NCI-H748 (cell line): ENCODE data around the gene IGSF21.

Source experiments
- DNase-seq: peaks from one replicate; lab custom pipeline; 2025; ENCODE audit not compliant: unreplicated experiment; lab: John Stamatoyannopoulos, UW

The IGSF21 gene

DNA sequence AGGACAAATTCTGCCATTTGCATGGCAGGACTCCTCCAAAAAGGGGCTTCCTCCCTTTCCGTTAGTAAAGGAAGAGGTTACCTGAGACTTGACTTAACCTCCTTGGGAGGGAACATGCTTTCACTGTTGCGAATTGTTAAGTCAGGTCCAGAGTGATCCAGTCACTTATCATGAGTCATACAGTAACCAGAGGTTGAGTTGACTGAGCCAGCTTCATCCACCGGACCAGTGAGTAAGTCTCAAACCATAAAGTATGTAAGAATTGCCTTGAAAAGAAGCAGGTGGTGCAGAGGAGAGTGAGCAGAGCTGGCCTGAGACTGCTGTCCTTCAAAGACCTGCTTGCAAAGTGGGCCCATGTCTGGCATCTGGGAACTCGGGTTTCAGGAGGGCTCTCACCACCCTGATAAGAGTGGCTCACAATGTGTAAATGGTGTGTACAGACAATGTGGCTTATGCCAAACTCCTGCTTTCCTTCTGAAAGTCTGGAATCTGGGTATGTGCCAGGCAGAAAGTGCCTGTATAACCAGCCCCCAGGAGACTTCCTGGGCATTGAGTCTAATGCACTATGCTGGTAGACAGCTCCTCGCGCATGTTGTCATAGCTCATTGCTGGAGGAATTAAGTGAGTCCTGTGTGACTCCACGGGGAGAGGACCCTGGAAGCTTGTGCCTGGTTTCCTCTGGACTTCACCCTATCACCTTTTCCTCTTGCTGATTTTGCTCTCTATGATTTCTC lies 288.8 kb downstream of the IGSF21 start:
- peak; percentile 2 for DNase-seq

DNA sequence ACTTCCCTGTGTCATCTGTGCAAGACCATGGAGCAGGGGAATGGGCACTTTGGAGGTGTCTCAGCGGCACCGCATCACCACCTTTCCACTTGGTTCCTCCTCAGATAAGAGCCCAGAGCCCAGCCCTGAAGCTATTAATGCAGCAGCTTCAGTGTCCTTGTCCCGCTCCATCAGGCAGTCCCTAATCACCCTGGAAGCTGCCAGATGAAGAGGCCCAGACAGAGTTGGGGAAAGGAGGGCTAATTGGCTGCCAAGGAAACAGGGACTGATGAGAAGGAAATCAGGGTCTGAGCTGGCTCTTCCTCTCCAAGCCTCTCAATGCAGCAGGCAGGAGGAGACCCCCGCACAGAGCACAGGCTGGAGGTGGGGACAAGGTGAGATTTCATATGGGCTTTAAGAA lies 290.0 kb downstream of the IGSF21 start:
- no peak for DNase-seq

DNA sequence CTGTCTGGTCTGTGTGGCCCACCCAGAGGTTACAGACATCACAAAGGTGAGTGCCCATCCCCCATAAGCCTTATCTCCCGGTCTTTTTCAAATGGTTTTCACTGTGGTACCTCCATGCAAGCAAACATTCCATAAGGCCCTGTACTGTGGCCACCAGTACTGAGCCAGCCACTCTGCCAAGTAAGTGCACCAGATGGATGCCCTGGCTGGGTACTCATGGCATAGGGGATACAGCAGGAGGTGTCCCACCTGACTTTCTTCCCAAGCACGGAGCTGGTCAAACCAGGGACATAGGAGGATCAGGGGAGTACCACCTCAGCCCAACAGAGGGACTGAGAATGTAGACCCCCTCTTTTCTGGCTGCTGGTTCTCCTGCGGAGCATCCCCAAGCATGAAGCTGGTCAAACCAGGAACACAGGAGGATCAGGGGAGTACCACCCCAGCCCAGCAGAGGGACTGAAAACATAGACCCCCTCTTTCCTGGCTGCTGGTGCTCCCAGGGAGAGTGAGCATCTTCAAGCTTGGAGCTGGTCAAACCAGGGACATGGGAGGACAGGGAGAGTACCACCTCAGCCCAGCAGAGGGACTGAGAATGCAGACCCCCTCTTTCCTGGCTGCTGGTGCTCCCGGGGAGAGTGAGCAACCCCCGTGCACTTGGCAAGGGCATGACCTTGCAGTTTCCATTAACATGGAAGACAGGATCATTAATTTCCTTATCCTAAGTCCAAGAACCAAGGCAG lies 291.4 kb downstream of the IGSF21 start:
- DNase-seq: no peak

DNA sequence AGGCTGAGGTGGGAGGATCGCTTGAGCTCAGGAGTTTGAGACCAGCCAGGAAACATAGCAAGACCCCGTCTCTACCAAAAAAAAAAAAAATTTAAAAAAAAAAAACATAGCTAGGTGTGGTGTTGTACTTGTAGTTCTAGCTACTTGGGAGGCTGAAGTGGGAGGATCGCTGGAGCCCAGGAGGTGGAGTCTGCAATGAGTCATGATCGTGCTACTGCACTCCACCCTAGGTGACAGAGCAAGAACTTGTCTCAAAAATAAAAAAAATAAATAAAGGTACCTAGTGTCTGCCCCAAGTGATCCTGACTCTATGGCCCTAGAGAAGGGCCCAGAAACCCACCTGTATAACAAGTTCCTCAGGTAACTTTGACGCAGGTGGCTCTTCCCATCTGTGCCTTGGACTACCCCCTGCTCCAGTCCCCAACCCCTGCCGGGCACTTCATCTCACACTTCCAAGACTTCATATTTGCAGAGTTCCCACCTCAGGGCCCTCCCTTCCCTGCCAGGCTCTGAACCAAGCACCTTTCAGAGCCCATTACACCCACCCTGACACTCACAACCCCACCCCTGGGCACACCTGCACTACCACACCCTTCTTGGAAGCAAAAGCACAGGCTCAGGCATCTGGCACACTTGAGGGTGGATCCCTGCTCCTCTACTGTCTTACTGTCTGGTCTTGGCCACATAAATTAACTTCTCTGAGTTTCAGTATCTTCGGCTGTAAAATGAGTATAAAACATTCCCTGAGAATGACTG lies 292.9 kb downstream of the IGSF21 start:
- no peak for DNase-seq

DNA sequence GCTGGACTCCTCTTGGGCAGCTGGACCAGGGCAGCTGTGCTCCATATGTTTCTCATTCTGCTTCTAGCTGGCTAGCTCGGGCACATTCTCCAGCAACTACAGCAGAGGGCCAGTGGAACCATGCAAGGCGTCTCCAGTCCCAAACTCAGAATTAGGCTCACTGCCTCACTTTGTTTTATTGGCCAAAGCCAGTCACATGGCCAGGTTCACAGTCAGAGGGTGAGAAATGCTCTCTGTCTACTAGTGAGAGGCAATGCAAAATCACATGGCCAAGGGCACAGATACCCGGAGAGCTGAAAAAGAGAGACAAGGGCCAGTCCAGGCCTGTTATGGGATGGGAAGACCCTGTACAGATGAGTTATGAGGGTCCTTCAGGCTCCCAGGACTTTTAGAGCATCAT lies 294.3 kb downstream of the IGSF21 start:
- no peak for DNase-seq

DNA sequence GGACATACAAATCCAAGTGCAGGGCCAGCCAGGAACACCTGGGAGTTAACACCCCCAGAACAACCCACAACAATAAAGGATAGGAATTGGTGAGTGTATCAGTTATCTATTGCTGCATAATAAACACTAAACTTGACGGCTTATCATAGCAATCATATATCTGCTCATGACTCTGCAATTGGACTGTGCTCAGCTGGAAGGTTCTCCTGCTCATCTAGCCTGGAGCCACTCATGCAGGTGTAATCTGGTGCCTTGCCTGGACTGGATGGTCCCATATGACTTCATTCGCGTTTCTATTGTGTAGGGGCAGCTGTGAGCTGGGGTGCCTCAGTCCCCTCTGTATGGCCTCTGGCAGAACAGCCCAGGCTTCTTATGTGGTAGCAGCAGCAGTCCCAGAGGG lies 296.9 kb downstream of the IGSF21 start:
- DNase-seq: no peak

DNA sequence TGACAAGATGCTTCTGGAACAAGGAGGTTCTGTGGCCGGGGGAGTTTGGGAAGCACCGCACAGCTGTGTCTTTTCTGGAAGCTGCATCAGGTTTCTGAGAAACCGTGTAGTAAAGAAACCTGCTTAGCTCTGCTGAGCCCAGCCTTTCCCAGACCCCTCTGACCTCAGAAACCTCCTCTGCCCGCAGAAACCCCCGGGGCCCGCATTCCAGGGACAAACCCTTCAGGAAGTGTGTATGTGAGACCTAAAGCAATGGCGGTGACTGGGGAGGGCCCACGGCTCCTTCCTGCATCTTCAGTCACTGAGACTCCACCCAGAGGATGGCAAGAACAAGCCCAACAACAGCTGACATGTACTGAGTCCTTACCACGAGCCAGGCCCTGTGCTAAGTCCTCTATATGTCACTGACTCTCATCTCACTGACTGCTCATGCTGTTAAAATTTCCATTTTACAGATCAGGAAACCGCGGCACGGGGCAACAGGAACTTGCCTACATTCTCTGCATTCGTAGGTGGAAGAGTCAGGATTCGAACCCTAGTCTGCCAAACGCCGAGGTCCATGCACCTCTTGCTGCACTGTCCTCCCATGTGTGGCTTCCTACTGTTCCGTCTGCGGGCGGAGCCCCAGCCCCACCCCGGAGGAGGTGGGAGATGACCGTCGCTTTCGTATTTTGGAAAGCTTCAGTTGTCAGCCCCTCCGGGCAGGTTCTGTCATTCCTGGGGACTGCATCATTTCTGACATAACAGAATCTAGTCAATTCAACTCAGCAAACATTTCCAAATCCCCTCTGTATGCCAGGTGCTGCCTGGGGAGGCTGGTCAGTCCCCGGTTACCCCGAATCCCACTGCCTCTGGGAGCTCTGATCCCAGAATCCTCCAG lies 299.8 kb downstream of the IGSF21 start:
- DNase-seq: no peak

DNA sequence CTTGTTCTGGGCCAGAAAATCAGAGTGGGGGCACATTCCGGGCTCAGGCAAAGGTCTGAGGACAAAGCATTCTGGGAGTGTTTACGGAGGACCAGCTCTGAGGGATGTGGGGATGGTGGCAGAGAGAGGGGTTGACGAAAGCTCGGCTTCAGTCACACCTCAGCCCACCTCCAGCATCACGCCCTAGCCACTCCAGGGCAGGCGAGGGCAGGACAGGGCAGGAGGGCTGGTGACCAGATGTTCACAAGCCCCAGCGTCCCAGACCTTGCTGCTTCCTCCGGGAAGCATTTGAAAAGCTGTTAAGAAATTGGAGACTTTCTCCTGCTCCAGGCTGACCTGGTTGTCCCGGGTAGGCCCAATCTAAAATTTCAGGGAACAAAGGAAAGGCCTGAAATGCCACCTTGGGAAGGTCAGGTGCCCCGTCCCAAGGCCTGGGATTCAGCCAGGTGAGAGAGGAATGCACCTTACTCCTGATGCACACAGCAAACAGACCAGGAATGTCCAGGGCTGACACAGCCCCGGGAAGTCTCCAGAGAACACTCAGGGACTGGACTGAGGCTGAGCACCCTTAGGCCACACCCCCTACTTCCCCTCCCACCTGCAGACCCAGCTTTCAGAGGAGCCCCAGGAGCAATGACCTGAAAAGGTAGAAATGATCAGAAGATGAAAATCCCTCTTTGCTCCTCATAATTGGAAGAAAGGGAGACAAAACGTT lies 301.2 kb downstream of the IGSF21 start:
- DNase-seq: no peak

DNA sequence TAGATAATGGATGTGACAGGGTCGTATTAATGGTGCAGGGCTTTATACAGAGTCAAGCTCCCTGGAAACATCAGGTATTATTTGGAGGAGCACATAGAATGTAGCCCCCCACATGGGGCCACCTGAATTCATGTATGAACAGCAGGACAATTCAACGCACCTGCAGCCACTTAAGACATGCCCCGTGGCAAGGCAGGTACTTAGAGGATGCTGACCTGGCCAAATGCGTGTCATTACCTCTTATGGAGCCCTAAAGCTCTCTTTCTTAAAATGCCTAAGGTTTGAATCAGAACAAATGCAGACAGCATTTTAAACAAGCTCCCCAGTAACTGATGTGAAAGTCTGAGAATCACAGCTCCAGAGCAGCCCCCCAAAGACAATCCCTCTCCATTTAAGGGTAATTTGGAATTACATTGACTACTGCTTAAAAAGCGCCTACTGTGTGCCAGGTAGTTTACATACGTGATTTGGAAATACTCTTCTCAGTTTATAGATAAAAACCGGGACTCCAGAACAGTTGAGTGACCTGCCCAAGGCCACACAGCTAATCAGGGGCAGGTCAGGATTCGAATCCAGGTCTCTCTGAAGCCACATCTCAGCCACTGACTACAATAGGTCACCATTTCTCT lies 302.1 kb downstream of the IGSF21 start:
- no peak for DNase-seq

DNA sequence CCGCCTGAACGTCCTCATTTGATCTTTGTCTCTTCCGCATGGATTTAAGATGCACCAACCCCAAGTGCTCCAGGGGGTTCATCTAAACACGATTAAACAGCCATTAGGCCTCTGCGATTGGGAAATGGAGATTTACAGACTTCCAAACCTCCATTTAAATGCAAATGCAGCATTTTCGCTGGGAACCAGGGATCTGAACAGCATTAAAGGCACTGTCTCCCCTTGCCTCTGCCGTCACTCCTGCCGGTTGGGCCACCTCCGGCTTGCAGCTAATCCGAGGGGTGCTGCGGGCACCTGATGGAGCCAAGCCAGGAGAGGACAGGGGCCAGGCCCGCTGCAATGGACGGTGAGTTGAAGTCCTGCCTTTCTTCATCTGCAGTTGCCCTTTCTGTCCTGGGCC lies 302.8 kb downstream of the IGSF21 start:
- no peak for DNase-seq

DNA sequence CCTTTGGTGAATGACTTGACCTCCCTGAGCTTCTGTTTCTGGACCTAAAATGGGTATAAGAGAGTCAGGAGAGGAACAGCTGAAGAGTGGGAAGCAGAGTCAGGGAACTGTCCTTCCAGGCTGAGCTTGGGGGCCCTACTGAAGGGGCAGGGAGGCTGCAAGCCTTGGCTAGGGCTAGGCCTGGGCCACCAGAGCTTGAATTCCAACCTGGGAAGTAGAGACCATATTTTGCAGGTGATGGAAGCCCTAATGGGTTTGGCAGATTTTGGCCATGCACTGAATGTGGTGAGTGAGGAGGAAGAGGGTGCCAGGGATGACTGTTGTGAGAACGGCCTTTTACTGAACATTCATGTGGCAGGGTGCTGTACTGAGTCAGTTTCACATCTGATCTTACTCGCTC lies 303.7 kb downstream of the IGSF21 start:
- no peak for DNase-seq

DNA sequence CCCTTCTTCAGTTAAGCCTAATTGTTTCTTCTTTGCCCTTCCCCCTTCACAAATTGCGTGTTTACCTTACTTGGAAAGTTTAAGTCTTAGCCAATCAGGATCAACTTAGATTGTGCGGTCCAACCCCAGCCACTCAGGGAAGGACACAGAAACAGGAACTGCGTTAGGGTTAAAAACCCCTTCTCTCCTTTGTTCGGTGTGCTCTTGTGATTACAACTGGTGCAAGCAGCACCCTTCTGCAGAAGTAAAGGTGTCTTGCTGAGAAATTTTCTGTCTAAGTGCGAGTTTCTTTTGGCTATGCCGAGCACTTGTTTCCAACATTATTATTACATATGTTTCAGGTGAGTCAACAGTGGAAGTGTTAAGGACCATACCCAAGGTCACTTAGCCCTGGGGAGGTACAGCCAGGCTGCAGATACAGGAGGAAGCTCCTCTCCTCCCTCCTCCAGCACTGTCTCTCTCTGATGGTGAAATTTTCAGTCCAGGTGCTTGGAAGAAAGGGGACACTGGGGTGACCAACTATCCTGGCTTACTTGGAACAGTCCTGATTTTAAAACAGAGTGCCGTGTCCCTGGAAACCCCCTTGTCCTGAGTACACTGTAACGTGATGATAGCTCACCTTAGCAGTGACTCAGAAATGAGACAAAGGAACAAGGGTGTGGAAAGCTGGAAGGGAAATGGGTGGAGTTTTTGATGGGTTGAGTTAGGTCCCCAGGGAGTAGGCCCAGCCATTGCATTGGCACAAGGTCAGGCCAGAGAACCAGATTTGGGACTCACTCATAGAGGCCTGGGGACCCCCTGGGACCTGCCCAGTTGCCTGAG lies 304.4 kb downstream of the IGSF21 start:
- no peak for DNase-seq

DNA sequence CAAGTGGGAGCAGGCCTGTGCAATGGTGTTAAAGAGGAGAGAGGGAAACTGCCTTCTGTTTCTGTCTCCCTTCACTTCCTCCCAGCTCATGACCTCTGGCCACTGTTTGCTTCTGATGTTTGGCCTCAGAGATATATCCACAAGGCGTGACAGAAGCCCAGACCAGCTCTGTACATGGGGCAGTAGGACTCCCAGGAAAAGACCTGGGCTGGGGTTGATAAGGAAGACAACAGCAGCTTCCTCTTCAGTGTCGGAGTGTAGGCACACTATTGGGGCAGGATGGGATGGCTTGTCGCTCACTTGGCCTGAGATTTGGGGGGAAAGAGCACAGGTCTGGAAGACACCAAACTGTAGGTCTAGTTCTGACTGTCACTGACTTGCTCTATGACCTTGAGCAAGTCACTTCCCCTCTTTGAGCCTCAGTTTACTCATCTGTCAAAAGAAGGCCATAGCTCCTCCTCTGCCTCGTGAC lies 305.3 kb downstream of the IGSF21 start:
- DNase-seq: no peak

DNA sequence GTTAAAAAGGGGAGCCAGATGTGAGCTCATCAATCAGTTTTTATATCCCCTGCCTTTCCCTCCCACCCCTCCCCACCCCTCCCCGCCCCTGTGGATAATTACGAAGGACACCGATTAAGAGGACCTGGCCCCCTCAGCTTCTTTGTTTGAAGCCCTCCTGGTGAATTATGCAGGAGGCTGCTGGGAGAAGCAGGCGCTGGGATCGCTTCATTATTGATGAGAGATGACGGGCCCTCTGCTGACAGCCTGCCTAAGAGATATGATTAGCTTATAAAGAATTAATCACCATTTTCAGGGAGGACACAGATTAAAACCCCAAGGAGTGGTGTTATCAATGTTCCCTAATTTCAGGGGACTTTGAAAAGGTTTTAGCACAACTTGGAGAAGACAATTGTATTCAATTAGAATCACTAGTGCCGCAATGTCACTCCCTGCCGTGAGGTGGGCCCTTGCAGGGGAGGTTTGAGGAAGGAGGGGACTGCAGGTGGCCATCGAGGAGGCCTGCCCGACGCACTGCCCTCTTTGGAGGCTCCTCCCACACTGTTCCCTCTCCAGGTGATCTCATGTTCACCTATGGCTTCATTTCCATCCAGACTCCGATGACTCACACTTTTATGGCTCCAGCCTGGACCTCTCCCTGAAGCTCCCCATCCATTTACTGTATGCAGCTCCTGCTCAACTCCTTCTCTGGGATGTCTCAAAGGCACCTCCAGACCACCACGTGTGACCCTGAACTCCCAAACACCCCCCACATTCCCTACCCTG lies 306.1 kb downstream of the IGSF21 start:
- DNase-seq: peak; percentile 14

DNA sequence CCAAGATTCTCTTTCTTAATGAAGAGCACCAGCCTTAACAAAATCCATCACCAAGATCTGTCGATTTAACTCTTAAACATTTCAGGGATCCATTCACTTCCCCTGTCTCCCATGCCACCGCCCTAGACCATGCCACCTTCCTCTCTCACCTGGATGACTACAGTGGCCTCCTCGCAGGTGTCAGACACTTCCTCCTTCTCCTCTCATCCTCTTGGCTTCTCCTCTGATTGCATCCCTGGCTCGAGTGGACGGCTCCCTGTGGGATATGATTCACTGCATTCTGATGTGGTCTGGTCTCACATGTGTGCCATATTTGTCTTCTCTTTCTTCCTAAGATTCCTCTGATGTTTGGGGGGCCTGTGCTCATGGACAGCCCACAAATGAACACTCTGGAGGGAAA lies 306.7 kb downstream of the IGSF21 start:
- no peak for DNase-seq

DNA sequence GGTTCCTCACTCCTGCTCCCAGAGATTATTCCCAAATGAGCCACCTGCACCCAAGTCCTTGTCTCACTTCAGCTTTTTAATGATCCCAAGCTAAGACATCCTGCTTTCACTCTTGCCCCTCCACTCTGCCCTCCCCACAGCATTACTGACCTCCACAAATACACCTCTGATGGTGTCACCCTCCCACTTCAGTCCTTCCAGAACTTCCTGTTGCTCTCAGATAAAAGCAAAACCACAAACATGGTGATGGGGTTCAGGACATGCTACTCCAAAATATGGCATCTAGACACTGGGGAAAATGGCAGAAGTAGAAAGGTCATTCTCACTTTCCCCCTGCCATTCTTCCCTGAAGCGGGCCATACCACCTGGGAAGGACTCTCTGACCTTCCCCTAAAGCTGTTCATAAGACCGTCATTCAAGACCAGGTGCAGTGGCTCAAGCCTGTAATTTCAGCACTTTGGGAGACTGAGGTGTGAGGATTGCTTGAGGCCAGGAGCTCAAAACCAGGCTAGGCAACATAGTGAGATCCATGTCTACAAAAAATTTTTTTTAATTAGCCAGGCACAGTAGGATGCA lies 307.4 kb downstream of the IGSF21 start:
- no peak for DNase-seq

DNA sequence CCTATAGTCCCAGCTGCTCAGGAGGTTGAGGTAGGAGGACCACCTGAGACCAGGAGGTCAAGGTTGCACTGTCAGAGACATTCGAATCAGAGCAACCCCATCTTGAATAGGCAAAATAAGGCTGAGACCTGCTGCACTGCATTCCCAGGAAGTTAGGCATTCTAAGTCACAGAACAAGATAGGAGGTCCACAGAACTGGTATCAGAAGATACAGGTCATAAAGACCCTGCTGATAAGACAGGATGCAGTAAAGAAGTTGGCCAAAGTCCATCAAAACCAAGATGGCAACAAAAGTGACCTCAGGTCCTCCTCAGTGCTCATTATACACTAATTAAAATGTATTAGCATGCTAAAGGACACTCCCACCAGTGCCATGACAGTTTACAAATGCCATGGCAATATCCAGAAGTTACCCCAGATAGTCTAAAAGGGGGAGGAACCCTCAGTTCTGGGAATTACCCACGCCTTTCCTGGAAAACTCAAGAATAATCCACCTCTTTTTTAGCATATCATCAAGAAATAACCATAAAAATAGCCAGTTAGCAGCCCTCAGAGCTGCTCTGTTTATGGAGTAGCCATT lies 307.9 kb downstream of the IGSF21 start:
- no peak for DNase-seq
